ENCODE measurements around the gene CRYBG1.
"Not testable (repeated sequence)": the region's sequence is repeated elsewhere in the genome, so short reads cannot be mapped to it uniquely, and the experiment has no call there.

The CRYBG1 gene

GRCh38 chr6:106540432-106540831 is 179.9 kb downstream of the CRYBG1 start:
- no peak for DNase-seq (ENCODE audit: low read depth, low spot score)
- no peak for TF ChIP-seq CTCF (IDR thresholded peaks at IDR 0.05; ENCODE audit: low read depth, low read length)
- in situ Hi-C loops (cut with HindIII; ENCODE audit: low sequenced_read_pairs) = no loop called here

GRCh38 chr6:106540907-106541306 is 180.4 kb downstream of the CRYBG1 start:
- no peak for DNase-seq (ENCODE audit: low read depth, low spot score)
- no peak overlapping the region for H3K4me3 ChIP-seq (ENCODE audit: low read depth, low read length)
- TF ChIP-seq CTCF (IDR thresholded peaks at IDR 0.05; ENCODE audit: low read depth, low read length) = no peak
- in situ Hi-C loops (cut with HindIII; ENCODE audit: low sequenced_read_pairs) = no loop called here

More at GRCh38 chr6:106540432-106540831, 179.9 kb downstream of the CRYBG1 start:
- H3K4me3 ChIP-seq (ENCODE audit: low read depth, low read length) = no peak overlapping the region

DNA sequence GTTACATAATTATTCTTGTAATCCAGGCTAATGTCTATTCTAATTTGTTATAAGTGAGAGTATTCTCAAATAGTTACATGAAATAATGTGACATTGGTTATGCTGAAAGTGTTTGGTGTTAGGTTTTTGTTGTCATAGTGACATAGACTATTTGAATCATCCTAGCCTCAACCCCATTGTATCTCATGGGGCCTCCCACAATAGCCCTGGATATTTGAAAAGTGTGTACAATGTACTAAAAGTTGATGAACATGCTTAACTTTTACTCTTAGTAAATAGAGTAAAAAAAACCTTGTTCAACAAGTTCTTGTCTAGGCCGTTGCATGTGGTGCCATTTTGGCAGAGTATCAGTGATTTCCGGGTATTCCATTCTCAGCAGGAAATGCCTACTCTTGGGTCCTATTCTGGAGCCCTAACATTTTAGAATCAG is 185.8 kb downstream of the CRYBG1 start:
- H3K4me3 ChIP-seq (ENCODE audit: low read depth, low read length) = no peak overlapping the region
- in situ Hi-C loops (cut with HindIII; ENCODE audit: low sequenced_read_pairs) = no loop called here
- no peak for DNase-seq (ENCODE audit: low read depth, low spot score)
- no peak for TF ChIP-seq CTCF (IDR thresholded peaks at IDR 0.05; ENCODE audit: low read depth, low read length)

- DNase-seq (ENCODE audit: low read depth, low spot score) = peak; percentile 87
- no peak for TF ChIP-seq CTCF (IDR thresholded peaks at IDR 0.05; ENCODE audit: low read depth, low read length)
- in situ Hi-C loops (cut with HindIII; ENCODE audit: low sequenced_read_pairs) = no loop called here
- no peak overlapping the region for H3K4me3 ChIP-seq (ENCODE audit: low read depth, low read length)
These were observed 186.3 kb downstream of the CRYBG1 start for GRCh38 chr6:106546691-106547414.

- peak; percentile 74 for DNase-seq (ENCODE audit: low read depth, low spot score)
- in situ Hi-C loops (cut with HindIII; ENCODE audit: low sequenced_read_pairs) = no loop called here
- H3K4me3 ChIP-seq (ENCODE audit: low read depth, low read length) = no peak overlapping the region
- no peak for TF ChIP-seq CTCF (IDR thresholded peaks at IDR 0.05; ENCODE audit: low read depth, low read length)
These were observed 187.3 kb downstream of the CRYBG1 start for GRCh38 chr6:106547601-106548453.

DNA sequence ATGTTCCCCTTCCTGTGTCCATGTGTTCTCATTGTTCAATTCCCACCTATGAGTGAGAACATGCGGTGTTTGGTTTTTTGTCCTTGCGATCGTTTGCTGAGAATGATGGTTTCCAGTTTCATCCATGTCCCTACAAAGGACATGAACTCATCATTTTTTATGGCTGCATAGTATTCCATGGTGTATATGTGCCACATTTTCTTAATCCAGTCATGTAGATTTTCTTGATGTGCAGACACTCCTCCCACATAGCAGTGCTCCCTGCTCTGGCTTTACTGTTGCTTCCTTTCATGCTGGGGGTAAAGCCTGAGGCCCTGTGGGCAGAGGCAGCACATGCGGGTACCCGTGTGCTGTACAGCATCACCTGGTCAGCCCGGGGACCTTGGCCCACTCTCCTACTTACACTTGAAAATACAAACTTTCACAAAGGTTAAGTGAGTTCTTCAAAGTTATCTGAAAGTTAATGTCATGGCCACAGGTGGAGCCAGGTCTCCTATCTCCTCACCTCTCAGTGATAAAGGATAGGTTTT is 188.5 kb downstream of the CRYBG1 start:
- in situ Hi-C loops (cut with HindIII; ENCODE audit: low sequenced_read_pairs); H3K4me3 ChIP-seq (ENCODE audit: low read depth, low read length); DNase-seq (ENCODE audit: low read depth, low spot score): not testable (repeated sequence)

- in situ Hi-C loops (cut with HindIII; ENCODE audit: low sequenced_read_pairs) = no loop called here
- DNase-seq (ENCODE audit: low read depth, low spot score) = no peak
- H3K4me3 ChIP-seq (ENCODE audit: low read depth, low read length) = no peak overlapping the region
- TF ChIP-seq CTCF (IDR thresholded peaks at IDR 0.05; ENCODE audit: low read depth, low read length) = no peak
These were observed 189.0 kb downstream of the CRYBG1 start for GRCh38 chr6:106549521-106549920.
